Measurements from ENCODE around the gene PALD1.

Gene PALD1

DNA sequence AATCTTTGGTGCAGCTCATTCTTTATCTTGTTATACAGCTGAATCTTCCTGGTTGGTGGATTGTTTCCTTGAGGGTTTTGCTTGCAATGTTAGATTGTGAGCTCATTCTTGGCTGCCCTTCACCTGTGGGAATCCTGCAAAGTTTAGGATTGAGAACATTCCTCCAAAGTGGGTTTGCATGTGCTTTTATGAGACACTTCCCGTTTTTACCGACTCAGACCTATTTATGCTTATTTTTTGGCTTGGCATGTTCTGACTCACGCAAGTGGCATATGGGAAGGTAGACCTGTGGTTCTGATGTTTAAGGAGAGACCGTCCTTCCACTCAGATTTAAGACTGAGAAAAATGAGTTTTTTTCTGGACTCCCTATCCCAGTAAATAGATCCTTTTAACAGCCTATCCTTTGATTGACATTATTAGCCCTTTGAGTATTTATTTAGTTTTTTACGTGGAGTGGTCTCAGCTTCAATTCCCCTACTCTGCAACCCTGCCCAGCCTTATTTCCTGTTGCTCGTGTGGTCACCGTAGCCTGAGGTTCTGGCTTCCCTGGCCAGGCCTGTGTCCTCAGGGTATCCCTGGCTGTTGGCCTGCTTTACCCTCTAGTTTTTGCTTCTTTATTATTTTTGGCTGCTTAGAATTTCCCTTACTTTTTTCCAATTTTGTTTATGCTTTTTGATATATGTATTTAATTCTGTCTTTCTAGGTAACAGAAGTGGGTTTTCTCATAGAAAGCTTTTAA lies 137.4 kb downstream of the PALD1 start:
- DNase-seq: no peak

DNA sequence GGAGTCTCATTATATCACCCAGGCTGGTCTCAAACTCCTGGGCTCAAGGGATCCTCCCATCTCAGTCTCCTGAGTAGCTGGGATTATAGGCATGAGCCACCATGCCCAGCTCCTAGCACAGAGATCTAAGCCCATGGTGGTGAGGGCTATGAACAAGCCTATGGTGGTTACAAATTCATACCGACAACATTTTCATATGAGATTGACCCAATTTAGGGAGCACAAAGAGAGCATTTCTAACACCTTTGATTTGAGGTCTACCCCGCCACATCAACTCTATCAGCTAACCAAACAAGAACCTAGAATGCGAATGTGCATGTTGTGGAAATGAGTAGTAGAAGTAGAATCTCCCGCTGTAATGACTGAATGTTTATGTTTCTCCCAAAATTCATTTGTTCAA lies 138.2 kb downstream of the PALD1 start:
- no peak for DNase-seq
